Neuron (in vitro differentiated cells): ENCODE data around the gene RIPOR2.

Experiments
- H2AFZ ChIP-seq: one replicate; pipeline ENCODE4 v1.6.1; 2013; ENCODE audit warnings: low read depth, mild to moderate bottlenecking, inconsistent platforms, low read length, moderate library complexity
- H3K27me3 ChIP-seq: one replicate; pipeline ENCODE4 v1.6.1; 2013; ENCODE audit warnings: low read length; ENCODE audit not compliant: insufficient read depth
- H3K36me3 ChIP-seq: one replicate; pipeline ENCODE4 v1.6.1; 2013; ENCODE audit warnings: low read length; ENCODE audit not compliant: insufficient read depth
- H3K4me1 ChIP-seq: one replicate; pipeline ENCODE4 v1.6.1; 2013; ENCODE audit warnings: low read length; ENCODE audit not compliant: insufficient read depth
- H3K4me3 ChIP-seq: 2 replicates; pipeline ENCODE4 v1.5.1; 2013; ENCODE audit warnings: mild to moderate bottlenecking, low read length, moderate library complexity
- H3K9me3 ChIP-seq: one replicate; pipeline ENCODE4 v1.6.1; 2013; ENCODE audit warnings: low read length

RIPOR2 gene

DNA sequence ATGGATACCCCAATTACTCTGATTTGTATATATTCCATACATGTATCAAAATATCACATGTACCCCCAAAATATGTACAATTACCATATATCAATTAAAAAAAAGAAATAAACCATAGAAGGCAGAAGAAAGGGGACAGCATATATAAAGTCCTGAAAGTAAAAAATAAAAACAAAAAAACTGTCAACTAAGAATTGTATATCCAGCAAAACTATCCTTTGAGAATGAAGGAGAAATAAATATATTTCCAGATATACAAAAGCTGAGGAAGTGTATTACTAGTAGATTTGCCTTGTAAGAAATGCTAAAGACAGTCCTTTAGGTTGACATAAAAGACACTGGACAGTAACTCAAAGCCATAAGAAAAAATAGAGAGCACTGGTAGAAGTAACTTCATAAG, 9.3 kb upstream of the RIPOR2 start:
- H3K4me3 ChIP-seq, result no peak overlapping the region
- H3K27me3 ChIP-seq, result no peaks in the 10 kb centered on the region
- no peak overlapping the region for H2AFZ ChIP-seq
- H3K9me3 ChIP-seq, result peaks cover 2% of the 10 kb centered on the region
- H3K4me1 ChIP-seq, result no peaks in the 10 kb centered on the region
- no peaks in the 10 kb centered on the region for H3K36me3 ChIP-seq

DNA sequence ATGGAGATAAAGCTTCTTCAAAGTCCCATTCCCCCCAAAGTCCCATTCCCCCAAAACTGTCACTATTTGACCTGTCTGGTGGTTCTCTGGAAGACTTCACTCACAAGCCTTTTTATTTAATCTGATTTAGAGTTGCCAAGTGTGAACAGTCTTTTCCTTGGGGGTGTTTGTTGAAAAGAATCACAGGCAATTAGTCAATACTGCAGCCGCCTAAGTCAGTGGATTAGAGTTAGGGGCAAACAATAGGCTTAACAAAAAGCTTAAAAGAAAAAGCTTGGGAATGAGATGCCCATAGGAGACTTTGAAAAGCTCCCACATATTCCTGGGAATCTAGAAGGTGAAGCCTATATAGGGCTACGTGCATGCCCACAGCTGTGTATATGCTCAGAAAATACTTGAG, 8.0 kb upstream of the RIPOR2 start:
- Histone ChIP-seq H2AFZ (no peak overlapping the region), H3K4me1 (no peaks in the 10 kb centered on the region), H3K36me3 (no peaks in the 10 kb centered on the region), H3K9me3 (peaks cover 2% of the 10 kb centered on the region), H3K4me3 (no peak overlapping the region), H3K27me3 (no peaks in the 10 kb centered on the region)

DNA sequence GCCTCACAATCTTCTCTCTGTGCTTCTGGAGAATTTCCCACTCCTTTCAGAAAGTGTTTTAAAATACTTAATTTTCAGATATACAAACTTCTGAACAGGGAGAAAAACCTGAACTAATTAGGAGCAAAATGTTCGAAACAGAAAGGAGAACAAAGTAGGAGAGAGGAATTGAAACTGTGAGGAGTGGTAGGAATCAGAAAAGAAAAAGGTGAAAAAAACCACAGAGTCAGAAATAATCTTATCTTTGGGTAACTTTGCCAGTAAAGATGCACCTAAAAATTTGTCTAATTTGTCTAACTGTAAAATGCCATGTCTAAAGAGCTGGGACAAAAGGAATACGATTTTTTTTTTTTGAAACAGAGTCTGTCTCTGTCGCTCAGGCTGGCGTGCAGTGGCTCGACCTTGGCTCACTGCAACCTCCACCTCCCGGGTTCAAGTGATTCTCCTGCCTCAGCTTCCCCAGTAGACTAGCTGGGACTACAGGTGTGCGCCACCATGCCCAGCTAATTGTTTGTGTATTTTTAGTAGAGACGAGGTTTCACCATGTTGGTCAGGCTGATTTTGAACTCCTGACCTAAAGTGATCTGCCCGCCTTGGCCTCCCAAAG, 4.7 kb upstream of the RIPOR2 start:
- no peaks in the 10 kb centered on the region for H3K27me3 ChIP-seq
- no peak overlapping the region for H2AFZ ChIP-seq
- no peaks in the 10 kb centered on the region for H3K4me1 ChIP-seq
- peaks cover 2% of the 10 kb centered on the region for H3K9me3 ChIP-seq
- H3K36me3 ChIP-seq, result no peaks in the 10 kb centered on the region
- H3K4me3 ChIP-seq, result no peak overlapping the region

DNA sequence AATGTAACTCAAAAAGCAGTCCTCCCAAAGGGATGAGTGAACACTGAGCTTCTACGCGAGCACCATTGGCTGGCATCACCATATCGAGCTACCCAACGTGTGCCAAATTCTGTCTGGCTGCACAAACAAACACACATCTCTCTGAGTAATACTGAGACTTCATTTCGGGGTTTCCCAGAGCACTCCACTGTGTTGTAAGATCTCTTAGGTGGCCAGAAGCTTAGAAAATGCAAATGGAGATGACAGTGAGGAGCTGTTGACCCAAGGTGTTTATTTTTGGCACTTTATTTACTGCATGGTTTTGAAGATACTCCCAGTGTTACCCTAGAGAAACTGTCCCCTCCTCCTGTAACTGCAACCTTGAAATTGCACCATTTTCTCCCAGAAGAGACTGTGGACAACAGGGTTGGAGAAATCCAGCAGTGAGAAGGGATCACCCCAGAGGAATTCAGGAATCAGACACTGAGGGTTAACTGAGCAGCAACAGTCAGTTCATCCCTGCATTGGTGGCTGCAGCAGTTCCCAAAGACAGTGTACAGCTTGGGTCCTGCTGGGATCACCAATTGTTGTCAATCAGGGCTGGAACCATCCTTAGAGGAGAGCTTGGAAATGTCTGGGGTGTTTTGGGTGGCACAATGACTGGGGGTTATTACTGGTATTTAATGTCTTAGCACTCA, 1.0 kb upstream of the RIPOR2 start:
- H3K27me3 ChIP-seq, result no peaks in the 10 kb centered on the region
- H3K36me3 ChIP-seq, result no peaks in the 10 kb centered on the region
- H3K9me3 ChIP-seq, result no peaks in the 10 kb centered on the region
- no peak overlapping the region for H2AFZ ChIP-seq
- H3K4me1 ChIP-seq, result peaks cover 7% of the 10 kb centered on the region
- no peak overlapping the region for H3K4me3 ChIP-seq

DNA sequence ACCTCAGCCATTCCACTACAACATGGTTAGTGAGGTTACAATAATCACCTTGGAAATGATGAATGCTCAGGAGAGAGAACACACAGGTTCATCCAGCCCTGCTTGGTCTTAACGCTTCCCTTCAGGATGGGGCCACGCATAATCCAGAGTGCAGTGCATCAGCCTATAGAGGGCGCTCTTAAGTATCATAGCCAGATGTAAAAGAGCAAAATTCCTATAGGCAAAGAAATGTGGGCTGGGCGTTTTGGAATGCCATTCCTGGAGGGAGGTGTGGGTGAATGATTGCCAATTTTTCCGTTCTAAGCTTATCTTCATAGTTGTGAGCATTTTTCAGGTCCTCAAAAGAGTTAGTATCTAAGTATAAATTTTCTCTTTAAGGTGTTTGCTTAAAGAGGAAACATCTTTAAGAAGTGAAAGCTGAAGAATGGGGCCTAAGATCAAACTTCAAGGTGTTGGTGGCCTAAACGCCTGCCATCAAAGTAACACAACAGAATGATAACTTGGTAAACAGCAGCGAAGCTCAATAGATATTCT, 1.8 kb downstream of the RIPOR2 start:
- Histone ChIP-seq H3K4me3 (no peak overlapping the region), H2AFZ (no peak overlapping the region), H3K9me3 (no peaks in the 10 kb centered on the region)

DNA sequence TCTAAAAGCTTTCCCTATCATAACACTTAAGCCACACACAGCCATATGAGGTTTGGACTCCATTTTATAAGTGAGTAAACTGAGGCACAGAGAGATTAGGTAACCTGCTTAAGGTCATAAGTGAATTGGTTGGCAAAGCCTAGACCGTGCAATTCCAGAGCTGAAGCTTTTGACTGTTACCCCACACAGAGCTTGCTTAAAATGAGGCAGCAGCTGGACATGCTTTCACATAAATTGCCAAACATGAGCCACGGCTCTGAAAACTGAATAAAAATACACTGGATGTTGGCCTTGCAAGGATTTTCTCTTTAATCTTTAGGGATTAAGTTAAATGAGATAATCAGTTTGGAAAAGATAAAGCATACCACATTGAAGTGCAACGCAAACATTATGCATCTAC, 2.5 kb downstream of the RIPOR2 start:
- H3K4me1 ChIP-seq, result peaks cover 39% of the 10 kb centered on the region
- H3K27me3 ChIP-seq, result no peaks in the 10 kb centered on the region
- no peaks in the 10 kb centered on the region for H3K9me3 ChIP-seq
- no peak overlapping the region for H2AFZ ChIP-seq
- no peaks in the 10 kb centered on the region for H3K36me3 ChIP-seq
- H3K4me3 ChIP-seq, result no peak overlapping the region

More for the DNA sequence above, 1.8 kb downstream of the RIPOR2 start:
- Histone ChIP-seq H3K27me3 (no peaks in the 10 kb centered on the region), H3K36me3 (no peaks in the 10 kb centered on the region), H3K4me1 (peaks cover 32% of the 10 kb centered on the region)

DNA sequence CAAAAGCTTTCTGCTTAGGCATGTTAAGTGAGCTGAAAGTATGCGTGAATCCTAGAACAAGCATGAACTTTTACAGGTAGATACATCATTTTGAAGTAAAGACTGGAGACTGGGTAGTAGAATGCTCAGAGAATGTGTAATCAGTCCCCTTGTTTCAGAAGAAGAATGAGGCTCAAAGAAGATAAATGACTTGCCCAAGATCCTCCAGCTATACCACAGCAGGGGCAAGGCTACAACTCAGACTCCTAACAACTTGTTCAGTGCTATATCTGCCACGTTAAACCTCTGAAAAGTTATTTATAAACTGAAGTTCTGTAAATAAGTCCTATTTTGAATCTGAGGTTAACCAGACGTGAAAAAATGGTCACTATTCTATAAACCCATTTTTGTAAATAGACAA, 2.9 kb downstream of the RIPOR2 start:
- Histone ChIP-seq H3K4me3 (no peak overlapping the region), H3K36me3 (no peaks in the 10 kb centered on the region), H2AFZ (no peak overlapping the region), H3K9me3 (no peaks in the 10 kb centered on the region), H3K4me1 (peaks cover 43% of the 10 kb centered on the region), H3K27me3 (no peaks in the 10 kb centered on the region)

DNA sequence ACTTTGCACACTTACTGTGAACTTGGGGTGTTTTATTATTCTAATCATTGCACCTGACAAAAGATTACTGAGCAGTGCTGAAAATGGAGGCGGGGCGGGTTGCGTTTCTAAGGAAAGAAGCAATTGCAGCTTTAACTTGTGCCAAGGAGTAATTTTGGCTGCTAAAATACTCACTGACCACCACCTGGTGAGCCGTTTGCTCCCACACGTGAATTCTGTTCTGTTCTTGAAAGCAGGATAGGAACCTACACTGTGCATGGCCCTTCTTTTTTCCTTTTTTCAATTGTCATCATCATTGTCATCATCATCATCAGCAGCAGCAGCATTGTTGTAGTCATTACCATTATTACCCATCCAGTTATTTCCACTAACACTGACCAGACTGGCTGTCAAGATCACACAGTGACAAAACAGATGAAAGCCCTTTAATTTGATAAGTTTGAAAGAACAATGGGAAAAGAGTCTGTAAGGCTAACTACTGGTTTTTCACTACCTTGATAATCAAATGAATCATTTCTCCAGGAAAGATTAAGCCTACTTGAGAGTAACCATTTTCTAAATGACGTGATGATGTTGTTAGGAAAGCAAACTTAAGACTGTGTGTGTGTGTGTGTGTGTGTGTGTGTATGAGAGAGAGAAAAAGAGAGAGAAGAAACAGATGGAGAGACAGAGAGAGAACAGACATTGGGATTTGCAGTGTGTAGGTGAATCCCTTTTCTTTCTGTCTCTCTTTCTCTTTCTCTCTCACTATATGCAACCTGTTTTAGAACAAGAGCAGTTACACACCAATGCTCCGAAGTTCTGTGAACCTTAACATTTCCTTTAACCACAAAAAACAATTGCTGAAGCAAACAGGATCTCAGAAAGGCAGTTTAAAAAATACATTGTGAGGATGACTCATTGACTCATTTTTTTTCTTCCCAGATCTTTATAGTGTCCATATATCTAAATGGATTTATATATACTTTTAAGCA, 3.8 kb downstream of the RIPOR2 start:
- Histone ChIP-seq H3K27me3 (no peaks in the 10 kb centered on the region), H2AFZ (peak overlapping the region; percentile 74), H3K4me3 (no peak overlapping the region), H3K36me3 (no peaks in the 10 kb centered on the region), H3K4me1 (peaks cover 45% of the 10 kb centered on the region), H3K9me3 (no peaks in the 10 kb centered on the region)

DNA sequence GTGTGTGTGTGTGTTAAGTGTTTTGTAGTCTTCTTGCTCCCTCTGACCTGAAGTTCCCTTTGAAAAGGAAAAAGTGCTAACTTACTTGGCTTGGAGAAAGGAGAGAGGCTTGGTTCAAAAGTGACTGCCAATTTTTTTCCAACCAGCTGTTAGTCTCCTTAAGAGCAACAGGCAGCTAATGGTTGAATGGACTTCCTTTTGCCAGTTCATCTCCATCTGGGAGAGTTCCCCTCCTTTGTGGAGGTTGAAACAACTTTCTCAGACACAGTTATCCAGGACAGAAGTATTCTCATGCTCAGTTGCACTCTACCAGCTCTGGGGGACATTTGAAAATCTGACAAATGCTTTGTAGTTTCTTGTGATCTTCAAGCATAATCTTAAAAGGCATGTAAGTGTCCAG, 4.5 kb downstream of the RIPOR2 start:
- Histone ChIP-seq H2AFZ (peak overlapping the region; percentile 74), H3K4me3 (no peak overlapping the region), H3K9me3 (no peaks in the 10 kb centered on the region), H3K4me1 (peaks cover 47% of the 10 kb centered on the region), H3K36me3 (no peaks in the 10 kb centered on the region), H3K27me3 (no peaks in the 10 kb centered on the region)

DNA sequence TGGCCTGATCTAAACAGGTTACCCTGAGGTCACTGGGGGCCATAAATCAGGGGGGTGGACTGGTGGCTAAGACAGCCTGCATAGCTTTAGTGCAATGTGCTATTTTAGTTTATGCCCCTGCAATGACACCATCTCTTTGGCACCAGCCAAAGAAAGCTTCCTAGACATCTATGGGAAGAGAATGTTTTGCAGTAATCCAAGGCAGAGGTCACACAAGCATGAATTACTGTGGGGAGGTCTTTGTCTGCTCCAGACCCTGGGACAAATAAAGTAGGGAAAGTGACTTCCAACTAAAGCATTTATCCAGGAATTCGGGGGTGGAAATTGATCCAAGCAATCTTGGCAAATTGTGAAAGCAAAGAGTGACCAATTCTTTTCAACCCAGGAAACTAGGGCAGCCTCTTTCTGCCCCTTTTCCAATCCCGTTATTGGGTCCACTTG, 5.3 kb downstream of the RIPOR2 start:
- Histone ChIP-seq H3K27me3 (no peaks in the 10 kb centered on the region), H3K4me3 (no peak overlapping the region), H3K36me3 (no peaks in the 10 kb centered on the region), H3K9me3 (no peaks in the 10 kb centered on the region), H3K4me1 (peaks cover 50% of the 10 kb centered on the region), H2AFZ (no peak overlapping the region)

DNA sequence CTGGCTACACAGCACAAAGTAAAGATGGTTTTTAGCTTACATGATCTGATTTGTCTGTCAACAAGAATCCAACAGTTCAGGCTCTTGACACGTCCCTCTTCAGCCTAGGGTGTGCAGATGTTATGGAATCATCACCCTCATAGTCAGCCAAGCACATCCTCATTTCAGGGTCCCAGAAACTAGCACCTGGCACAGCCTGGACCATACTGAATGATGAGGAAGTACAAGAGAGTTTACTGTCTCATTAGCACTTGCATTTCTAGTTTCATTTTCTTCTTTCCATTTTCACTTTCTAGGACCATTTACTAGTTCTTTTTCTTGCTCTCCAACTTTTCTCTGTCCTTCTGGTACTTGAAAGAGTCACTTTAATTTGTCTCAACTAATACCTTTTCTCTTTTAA, 6.5 kb downstream of the RIPOR2 start:
- H3K9me3 ChIP-seq, result no peaks in the 10 kb centered on the region
- H3K4me1 ChIP-seq, result peaks cover 60% of the 10 kb centered on the region
- H2AFZ ChIP-seq, result no peak overlapping the region
- no peaks in the 10 kb centered on the region for H3K27me3 ChIP-seq
- no peak overlapping the region for H3K4me3 ChIP-seq
- H3K36me3 ChIP-seq, result no peaks in the 10 kb centered on the region

DNA sequence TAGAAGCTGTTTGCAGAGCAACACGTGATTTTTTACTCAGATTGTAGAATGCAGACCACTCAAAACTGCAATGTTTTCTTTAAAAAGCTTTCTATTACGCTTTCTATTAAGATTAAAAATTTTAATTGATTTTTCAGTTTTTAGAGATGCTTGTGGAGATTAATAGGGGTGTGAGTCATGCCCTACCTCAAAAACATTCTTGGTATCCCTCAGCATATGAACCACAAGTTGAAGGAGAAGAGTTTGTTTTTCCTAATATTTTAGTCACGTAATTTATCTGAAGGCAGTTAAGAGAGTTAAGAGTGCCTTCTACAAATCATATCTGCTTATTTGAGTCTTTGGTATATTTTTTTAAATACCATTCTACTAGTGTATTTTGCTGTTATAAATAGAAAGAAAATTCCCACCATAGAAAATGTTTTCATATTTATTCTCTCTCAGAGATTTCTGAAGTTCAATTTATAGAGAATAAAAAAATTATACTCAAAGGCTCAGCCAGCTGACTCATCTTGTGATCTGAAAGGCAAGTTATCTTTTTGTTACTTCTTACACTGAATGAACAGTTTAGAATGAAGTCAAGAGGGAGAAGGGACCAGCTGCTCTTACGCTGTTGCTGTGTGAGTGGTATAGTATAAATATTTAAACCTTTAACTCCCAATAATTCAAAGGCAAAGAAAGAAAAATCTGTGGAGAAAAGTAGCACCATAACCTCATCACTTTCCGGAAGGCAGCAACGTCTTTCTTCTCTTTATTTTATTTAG, 7.6 kb downstream of the RIPOR2 start:
- peaks cover 69% of the 10 kb centered on the region for H3K4me1 ChIP-seq

More for the DNA sequence above, 7.6 kb downstream of the RIPOR2 start:
- H2AFZ ChIP-seq, result no peak overlapping the region
- H3K4me3 ChIP-seq, result no peak overlapping the region
- no peaks in the 10 kb centered on the region for H3K9me3 ChIP-seq
- no peaks in the 10 kb centered on the region for H3K36me3 ChIP-seq
- H3K27me3 ChIP-seq, result no peaks in the 10 kb centered on the region
